GM19397 (cell line): ENCODE measurements around the gene MRGPRG.

Experiments
- ATAC-seq: cut with Tn5 transposase; IDR thresholded peaks from one replicate; pipeline ENCODE4 v1.9.1; 2021; ENCODE audit warnings: mild to moderate bottlenecking, moderate library complexity; ENCODE audit not compliant: unreplicated experiment

The MRGPRG gene

GRCh38 chr11:3195251-3196160, 23.1 kb downstream of the MRGPRG start:
- no peak for ATAC-seq

GRCh38 chr11:3194016-3194816, 24.4 kb downstream of the MRGPRG start:
- no peak for ATAC-seq

- no peak for ATAC-seq
Measured at GRCh38 chr11:3193373-3194015, 25.1 kb downstream of the MRGPRG start.

GRCh38 chr11:3192511-3193372, 25.9 kb downstream of the MRGPRG start:
- ATAC-seq = no peak

- no peak for ATAC-seq
Measured at GRCh38 chr11:3191586-3192324, 26.9 kb downstream of the MRGPRG start.

GRCh38 chr11:3190600-3190999, 28.0 kb downstream of the MRGPRG start:
- ATAC-seq = no peak

- no peak for ATAC-seq
Measured at GRCh38 chr11:3189886-3190583, 28.6 kb downstream of the MRGPRG start.

GRCh38 chr11:3189196-3189843, 29.3 kb downstream of the MRGPRG start:
- no peak for ATAC-seq

- ATAC-seq = no peak
Measured at GRCh38 chr11:3188496-3189195, 30.0 kb downstream of the MRGPRG start.

GRCh38 chr11:3186166-3186953, 32.3 kb downstream of the MRGPRG start:
- ATAC-seq = no peak

GRCh38 chr11:3184732-3185347, 33.8 kb downstream of the MRGPRG start:
- ATAC-seq = no peak

GRCh38 chr11:3183523-3183922, 35.1 kb downstream of the MRGPRG start:
- ATAC-seq = no peak

- no peak for ATAC-seq
Measured at GRCh38 chr11:3182462-3182852, 36.2 kb downstream of the MRGPRG start.

GRCh38 chr11:3181725-3182461, 36.7 kb downstream of the MRGPRG start:
- no peak for ATAC-seq

GRCh38 chr11:3180869-3181268, 37.7 kb downstream of the MRGPRG start:
- ATAC-seq = no peak

- no peak for ATAC-seq
Measured at GRCh38 chr11:3178349-3178748, 40.3 kb downstream of the MRGPRG start.
